Measurements from ENCODE around the gene SORCS2. TPM values are rescaled to one million over a fixed set of nuclear protein-coding genes. Genes with fewer than 3 reads are reported as not detected.

Gene SORCS2
- polyA plus RNA-seq, 1 of the 3 experiments (the other 2 are of a cell fraction): 1.6 TPM

GRCh38 chr4:7252510-7253340 is 60.4 kb downstream of the SORCS2 start (continued):
- no peak for TF ChIP-seq SIN3A (IDR thresholded peaks at IDR 0.05; ENCODE audit: borderline replicate concordance, low read depth, low read length)
- no peak for TF ChIP-seq REST (IDR thresholded peaks at IDR 0.05; ENCODE audit: low read depth, low read length)
- no peak for TF ChIP-seq RFX5 (IDR thresholded peaks at IDR 0.05; ENCODE audit: low read length)
- no peak for TF ChIP-seq NFIC (IDR thresholded peaks at IDR 0.05; ENCODE audit: borderline replicate concordance)
- no peak for TF ChIP-seq TCF12 (IDR thresholded peaks at IDR 0.05)
- no peak for TF ChIP-seq FOXM1 (IDR thresholded peaks at IDR 0.05; ENCODE audit: low read depth)

- H3K27me3 ChIP-seq (ENCODE audit: insufficient read depth): no peaks in the 10 kb centered on the region
- no peaks in the 10 kb centered on the region for H3F3A ChIP-seq (replicated peaks; ENCODE audit: insufficient read depth)
- no peak overlapping the region for H3K4me2 ChIP-seq
- H3K36me3 ChIP-seq (replicated peaks in 1 of 2; ENCODE audit: control insufficient read depth in 1 of 2, insufficient read depth in 2 of 2, low read length in 1 of 2): no peaks in the 10 kb centered on the region
- POLR2A ChIA-PET: no interaction called here
- no peak for TF ChIP-seq ZBTB33 (IDR thresholded peaks at IDR 0.05; ENCODE audit: borderline replicate concordance, low read depth)
- no peak for TF ChIP-seq RCOR1 (IDR thresholded peaks at IDR 0.05; ENCODE audit: low read length)
- no peaks in the 10 kb centered on the region for H3K9me2 ChIP-seq
- CTCF ChIA-PET: interaction anchor here (1.0 to 1.4 kb wide), 3 partner anchors 15 to 82 kb away, joined by 3 to 5 read pairs (median 3); no protein-coding TSS in a partner anchor
- H4K20me1 ChIP-seq (ENCODE audit: insufficient read depth): no peaks in the 10 kb centered on the region
- no peaks in the 10 kb centered on the region for H3K79me2 ChIP-seq (ENCODE audit: insufficient read depth)
- WGBS (ENCODE audit: low lambda C conversion rate): 80% methylated on average over 1 of the region's 7 CpGs
- H2AFZ ChIP-seq (ENCODE audit: low read depth): no peak overlapping the region
- H3K4me3 ChIP-seq (ENCODE audit: low read depth in 2 of 2, low read length in 1 of 2): no peak overlapping the region
- H3K27ac ChIP-seq (ENCODE audit: low read depth in 2 of 2, low read length in 1 of 2): no peak overlapping the region
- DNase-seq: no peak
- peaks cover 0 to 29% of the 10 kb centered on the region in 2 experiments; a peak in 1 of 4 replicates for H3K4me1 ChIP-seq (ENCODE audit: control insufficient read depth in 1 of 2, insufficient read depth in 2 of 2, low read depth in 1 of 2, low read length in 1 of 2)
- H3K9ac ChIP-seq: no peak overlapping the region
- H3K9me3 ChIP-seq: no peaks in the 10 kb centered on the region
Measured at GRCh38 chr4:7253341-7253700, 61.0 kb downstream of the SORCS2 start.

- no peak for DNase-seq
- Histone ChIP-seq H3K4me3 (ENCODE audit: low read depth in 2 of 2, low read length in 1 of 2) (no peak overlapping the region), H3K27me3 (ENCODE audit: insufficient read depth) (no peaks in the 10 kb centered on the region), H3K4me2 (no peak overlapping the region), H3K4me1 (ENCODE audit: control insufficient read depth in 1 of 2, insufficient read depth in 2 of 2, low read depth in 1 of 2, low read length in 1 of 2) (peaks cover 0 to 29% of the 10 kb centered on the region in 2 experiments; a peak in 1 of 4 replicates), H3F3A (replicated peaks; ENCODE audit: insufficient read depth) (no peaks in the 10 kb centered on the region), H3K9me2 (no peaks in the 10 kb centered on the region), H3K9me3 (no peaks in the 10 kb centered on the region), H2AFZ (ENCODE audit: low read depth) (no peak overlapping the region), H3K79me2 (ENCODE audit: insufficient read depth) (no peaks in the 10 kb centered on the region), H3K27ac (ENCODE audit: low read depth in 2 of 2, low read length in 1 of 2) (no peak overlapping the region), H3K9ac (no peak overlapping the region), H4K20me1 (ENCODE audit: insufficient read depth) (no peaks in the 10 kb centered on the region), H3K36me3 (replicated peaks in 1 of 2; ENCODE audit: control insufficient read depth in 1 of 2, insufficient read depth in 2 of 2, low read length in 1 of 2) (no peaks in the 10 kb centered on the region)
- POLR2A ChIA-PET: no interaction called here
- CTCF ChIA-PET: interaction anchor here (1.0 to 1.4 kb wide), 2 partner anchors 62 to 82 kb away, joined by 3 read pairs; no protein-coding TSS in a partner anchor
- TF ChIP-seq TEAD4 (IDR thresholded peaks at IDR 0.05; ENCODE audit: borderline replicate concordance, insufficient read depth): no peak
- 0 out of 2 replicates have a peak, but pooled peaks have one; percentile 21 for TF ChIP-seq TCF12 (IDR thresholded peaks at IDR 0.05)
- WGBS (ENCODE audit: low lambda C conversion rate): 70% methylated on average over 4 of the region's 4 CpGs
Measured at GRCh38 chr4:7253837-7254236, 61.5 kb downstream of the SORCS2 start.

Data from SK-N-SH (cell line).